ENCODE measurements around the gene CACNB4.
"Not testable (repeated sequence)": the region's sequence is repeated elsewhere in the genome, so short reads cannot be mapped to it uniquely, and the experiment has no call there.

Gene CACNB4

GRCh38 chr2:151933266-151933804 is 165.5 kb downstream of the CACNB4 start:
- DNase-seq: no peak

GRCh38 chr2:151931756-151932155 is 167.1 kb downstream of the CACNB4 start:
- no peak for DNase-seq

DNA sequence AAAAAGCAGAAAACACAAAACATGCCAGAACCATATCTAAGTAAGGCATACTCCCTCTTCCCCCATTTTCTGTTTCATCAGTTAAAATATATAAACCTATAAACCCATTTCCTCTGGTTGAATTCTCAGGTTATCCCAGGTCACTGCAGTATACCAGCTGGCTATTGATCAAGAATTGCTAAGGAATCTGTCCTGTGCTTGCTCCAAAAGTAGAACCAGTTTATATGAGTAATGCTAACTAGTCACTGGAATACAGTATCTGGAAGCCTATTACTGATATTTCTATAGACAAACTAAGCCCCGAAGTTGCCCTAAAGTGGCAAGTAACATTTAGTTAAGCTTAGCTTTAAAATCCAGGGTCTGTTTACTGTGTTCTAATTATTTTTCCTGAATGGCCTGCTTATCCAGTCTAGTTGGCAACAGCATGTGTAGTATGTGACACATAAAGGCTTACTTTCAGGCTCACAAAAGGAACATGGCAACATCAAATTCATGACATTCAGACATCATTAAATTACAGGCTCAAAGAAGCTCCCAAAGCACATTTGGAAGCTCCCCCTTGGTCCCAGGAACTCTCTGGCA is 167.7 kb downstream of the CACNB4 start:
- DNase-seq: no peak

GRCh38 chr2:151930042-151930441 is 168.8 kb downstream of the CACNB4 start:
- no peak for DNase-seq

DNA sequence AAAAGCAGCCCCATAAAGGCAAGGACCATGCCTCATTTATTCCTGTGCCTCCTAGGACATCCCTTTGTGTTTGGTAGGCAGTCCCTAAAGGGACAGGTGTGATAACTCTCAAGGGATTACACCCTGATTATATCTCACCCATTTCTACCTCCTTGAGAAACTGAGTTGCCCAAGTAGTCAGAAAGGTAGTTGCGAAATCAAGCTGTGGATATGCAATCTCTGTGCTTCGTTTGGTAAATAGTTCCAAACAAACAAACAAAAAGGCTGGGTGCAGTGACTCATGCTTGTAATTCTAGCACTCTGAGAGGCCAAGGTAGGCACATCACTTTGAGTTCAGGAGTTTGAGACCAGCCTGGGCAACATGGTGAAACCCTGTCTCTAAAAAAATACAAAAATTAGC is 170.5 kb downstream of the CACNB4 start:
- DNase-seq: no peak

DNA sequence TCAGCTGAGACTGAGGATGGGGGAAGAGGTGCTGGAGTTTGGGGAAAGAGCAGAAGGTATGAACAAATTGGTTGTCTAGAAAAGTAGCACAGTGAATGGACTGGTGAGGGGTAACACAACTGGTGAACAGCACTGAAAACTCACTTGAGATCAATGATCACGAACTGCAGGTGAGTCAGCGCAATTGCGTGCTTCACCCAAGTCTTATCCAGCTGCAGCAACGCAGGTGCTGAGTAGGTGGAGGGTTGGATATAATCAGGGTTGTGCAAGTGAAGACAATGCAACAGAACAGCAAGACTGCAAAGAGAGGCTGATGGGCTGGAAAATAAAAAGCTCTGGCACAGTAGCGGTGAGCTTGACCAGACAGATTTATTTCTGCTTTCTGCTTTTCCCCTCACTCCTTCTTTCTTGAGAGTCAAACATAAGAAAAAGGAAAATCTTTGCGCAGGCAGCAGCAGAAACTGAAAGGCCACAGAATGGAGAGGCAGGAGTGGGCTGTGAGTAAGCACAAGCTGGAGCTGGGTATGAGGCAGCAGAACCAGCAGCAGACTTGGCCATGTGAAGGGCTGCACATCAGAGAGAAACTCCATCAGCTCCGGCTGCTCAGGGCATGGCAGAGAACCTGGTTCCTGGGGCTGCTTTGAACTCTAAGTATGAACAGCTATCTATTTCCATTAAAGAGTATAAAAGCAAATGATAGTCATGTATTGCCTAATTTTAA is 171.2 kb downstream of the CACNB4 start:
- no peak for DNase-seq

DNA sequence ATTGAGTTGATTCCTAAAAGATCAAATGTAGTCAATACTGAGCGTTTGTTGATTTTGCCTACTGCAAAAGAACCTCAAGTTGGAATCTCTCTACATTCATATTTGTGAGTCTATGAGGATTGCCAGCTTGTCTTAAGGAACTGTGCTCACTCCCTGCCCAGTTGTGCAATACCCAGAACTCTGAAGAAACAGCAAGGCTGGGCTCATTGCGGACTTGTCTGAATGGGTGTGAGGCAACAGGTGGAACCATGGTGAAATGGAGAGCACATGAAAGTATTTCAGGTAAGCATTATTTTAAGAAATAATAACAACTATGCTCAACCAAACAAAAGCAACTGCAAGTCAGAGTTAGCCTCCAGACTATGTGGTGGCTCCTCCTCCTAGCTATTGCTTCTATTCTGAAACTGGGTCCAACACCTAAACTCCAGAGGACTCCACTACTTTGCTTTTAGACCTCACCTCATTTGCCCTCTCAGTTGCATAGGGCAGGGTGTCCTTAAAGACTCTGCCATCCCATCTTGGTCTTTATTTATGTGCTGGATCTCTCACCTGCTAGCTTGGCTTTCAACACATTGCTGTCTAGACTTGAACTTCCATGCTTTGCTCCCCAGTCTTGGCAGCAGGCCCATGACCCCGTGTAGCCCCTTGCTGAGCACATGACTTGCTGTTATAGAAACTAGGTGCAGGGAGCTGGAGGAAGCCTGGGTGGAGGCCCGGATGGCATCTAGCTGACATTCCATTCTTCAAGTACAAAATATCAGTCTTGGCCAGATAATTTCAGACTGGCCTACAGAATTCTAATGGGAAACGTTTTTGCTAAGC is 175.8 kb downstream of the CACNB4 start:
- DNase-seq: no peak

GRCh38 chr2:151919786-151920185 is 179.1 kb downstream of the CACNB4 start:
- DNase-seq: no peak

DNA sequence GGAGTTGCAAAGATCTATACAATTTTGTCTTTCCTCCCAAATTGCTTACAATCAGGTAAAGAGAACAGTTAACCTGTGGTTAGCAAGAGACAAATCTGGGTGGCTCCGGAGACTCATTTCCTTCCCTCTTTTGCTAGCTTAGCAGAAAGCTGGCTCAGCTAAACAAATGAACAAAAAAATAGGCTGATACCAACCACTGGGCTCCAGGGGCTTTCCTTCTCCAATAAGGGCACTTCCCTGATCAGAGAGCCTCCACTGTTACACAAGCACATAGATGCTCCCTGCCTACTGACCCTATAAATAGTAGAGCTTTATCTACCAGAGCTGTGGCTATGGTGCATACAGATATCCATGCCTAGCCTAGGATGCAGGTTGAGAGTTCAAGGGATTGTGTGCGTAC is 180.5 kb downstream of the CACNB4 start:
- no peak for DNase-seq

DNA sequence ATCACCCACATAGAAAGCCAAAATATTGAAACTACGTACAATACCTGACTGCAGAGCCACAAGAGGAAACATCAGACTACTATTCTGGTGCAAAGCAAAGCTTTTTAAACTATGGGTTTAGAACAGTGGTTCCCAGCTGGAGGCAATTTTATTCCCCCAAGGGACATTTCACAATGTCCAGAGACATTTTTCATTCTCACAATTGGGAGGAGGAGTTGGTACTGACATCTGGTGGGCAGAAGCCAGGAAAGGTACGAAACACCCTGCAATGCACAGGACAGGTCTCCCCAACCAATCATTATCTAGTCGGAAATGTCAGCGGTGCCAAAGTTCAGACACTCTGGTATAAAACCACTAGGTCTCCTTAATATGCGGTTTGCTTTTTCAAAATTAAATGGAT is 182.2 kb downstream of the CACNB4 start:
- DNase-seq: peak; percentile 52

- DNase-seq: not testable (repeated sequence)
Measured at GRCh38 chr2:151915629-151916025, 183.2 kb downstream of the CACNB4 start.

DNA sequence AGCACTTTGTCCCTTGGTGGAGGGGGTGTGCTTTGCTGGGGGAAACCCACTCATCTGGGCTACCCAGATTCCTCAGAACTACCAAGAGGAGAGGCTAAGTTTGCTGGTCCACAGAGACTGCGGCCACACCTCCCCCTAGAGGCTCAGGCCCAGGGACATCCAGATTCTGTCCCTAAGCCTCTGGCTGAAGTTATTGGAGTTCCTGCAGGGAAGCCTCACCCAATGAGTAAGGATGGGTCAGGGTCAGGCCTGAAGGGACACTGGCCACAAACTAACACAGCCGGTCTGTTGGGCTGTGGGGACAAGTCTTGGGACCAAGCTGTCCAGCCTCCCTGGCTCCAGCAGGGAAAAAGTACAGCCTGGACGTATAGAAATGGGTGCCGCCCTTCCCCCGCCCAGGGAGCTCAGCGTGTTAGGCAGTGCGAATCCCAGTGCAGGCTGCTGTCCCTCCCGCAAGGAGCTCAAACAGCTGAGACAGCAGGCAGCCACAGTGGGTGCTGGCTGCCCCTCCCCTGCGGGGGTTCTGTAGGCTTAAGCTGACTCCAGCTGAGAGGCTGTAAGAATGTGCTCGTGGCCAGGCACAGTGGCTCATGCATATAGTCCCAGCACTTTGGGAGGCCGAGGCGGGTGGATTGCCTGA is 183.7 kb downstream of the CACNB4 start:
- DNase-seq: no peak

- no peak for DNase-seq
Measured at GRCh38 chr2:151908204-151908882, 190.5 kb downstream of the CACNB4 start.

DNA sequence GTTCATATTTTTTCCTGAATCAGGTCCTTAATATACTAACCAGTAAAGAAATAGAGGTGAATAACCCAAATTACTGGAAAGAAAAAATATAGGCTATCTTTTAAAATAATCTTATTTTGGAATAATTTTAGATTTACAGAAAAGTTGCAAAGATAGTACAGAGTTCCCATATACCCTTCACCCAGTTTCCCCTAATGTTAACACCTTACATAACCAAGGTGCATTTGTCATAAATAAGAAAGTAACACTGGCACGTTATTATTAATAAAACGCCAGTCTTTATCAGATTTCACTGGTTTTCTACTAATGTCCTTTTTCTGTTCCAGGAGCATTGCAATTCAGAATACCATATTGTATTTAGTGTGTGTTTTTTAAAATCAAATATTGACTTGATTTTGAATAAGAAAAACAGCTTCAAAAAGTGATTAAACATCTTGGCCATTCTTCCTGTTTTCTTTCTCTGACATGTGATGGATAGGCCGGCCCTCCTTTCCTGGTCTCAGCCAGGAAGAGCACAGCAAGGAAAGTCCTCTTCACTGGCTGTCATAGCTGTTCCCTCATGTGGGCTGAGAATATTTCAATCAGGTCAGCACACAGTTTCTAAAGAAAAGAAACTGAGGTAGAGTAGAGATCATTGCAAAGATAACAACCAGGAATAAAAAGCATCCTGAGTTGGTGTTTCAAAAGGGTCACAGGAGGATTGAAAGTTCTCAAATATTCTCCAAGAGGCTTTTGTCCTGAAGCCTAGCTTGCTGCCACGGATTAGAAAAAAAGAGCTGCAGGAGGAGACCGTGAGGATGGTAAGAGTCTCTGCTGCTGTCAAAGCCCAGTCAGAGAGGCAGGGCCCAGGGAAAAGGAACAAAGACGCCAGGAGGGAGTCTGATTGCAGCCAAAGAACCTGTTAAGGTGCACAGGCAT is 191.3 kb downstream of the CACNB4 start:
- no peak for DNase-seq

GRCh38 chr2:151906633-151906998 is 192.2 kb downstream of the CACNB4 start:
- no peak for DNase-seq

GRCh38 chr2:151905963-151906632 is 192.7 kb downstream of the CACNB4 start:
- no peak for DNase-seq

DNA sequence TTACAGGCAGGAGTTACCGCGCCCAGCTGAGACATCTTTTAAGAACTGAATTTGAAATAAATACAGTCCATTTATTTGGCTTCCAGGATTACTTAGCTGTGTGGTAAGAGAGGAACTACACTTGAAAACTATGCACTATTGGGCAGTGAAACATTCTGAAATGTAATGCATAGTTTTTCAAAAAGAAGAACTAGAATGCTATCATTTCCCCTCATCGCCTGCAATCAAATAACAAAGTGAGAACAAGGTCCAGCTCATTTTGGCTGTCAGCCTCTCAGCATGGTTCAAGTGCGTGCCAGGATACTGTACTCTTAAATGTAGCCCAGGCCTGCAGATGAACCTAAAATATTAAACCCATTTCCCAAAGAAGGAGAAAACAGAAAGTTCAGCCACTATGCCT is 194.0 kb downstream of the CACNB4 start:
- no peak for DNase-seq

DNA sequence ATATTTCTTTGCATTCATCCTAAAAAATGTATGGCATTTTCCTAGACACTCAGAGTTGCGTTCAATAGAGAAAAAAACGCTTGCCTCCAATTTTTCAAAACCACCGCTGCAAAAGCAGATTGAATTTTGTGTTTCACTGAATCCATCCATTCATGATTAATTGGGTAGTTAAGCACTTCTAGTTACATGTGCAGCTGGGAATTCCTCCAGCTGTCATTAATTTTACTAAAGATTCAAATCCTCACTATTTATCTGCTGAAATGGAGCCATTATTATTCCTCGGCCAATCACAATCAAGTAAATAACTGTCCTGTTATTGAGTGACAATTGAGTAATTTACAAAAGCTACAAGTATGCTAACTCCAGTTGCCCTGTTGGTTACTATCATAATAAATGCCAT is 194.8 kb downstream of the CACNB4 start:
- DNase-seq: no peak

GRCh38 chr2:151902829-151903228 is 196.0 kb downstream of the CACNB4 start:
- DNase-seq: no peak

DNA sequence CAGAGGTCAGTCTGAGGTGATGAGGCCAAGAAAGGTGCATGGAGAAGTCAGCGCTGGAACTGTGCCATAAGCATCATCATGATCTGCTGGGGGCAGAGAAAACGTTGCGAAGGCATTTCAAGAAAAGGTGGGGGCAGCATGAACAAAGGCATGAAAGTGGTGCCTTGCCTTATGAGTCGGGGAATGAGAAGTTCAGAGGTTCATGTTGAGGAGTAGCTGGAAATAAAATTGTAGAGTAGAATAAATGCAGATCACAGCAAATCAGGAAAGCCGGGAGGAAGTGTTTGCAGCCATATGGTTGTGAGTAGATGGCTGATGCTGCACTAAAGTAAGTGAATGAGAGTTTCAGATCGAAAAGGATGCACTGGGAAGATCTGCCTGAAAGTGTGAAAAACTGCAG is 198.5 kb downstream of the CACNB4 start:
- no peak for DNase-seq

DNA sequence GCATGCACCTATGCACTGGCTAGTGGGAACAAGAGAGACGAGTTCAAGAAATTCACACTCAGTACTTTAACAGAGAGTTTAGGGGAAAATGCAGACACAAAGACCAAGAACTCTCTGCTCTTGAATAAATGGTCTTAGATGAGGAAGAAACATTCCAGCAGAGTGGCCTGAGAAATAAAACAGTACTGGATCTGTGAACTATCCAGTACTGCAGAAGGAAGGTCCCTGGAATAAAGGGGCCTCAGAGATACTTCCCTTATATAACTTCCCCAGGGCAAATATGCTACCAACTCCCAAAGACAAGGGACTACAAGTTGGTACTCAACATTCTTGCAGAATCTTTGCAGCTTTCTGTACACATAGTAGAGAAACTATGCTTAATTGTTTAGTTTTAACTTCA is 199.7 kb downstream of the CACNB4 start:
- DNase-seq: no peak
